NOMO-1 treated with dmso at 0.1 percent for 144 hours (cell line): ENCODE data around the gene SLC35B2.

Experiments used
- DNase-seq: peaks from one replicate; lab custom pipeline; 2025; ENCODE audit not compliant: unreplicated experiment; lab: John Stamatoyannopoulos, UW

Gene SLC35B2

GRCh38 chr6:44224029-44224964 is 33.0 kb downstream of the SLC35B2 start:
- DNase-seq = no peak

GRCh38 chr6:44223319-44224028 is 33.9 kb downstream of the SLC35B2 start, which contains the start of gene SLC29A1:
TSS of gene SLC29A1 (plus strand) at chr6:44223595. CDS start at chr6:44227314, 3,719 bp downstream.
- DNase-seq = peak; percentile 69

GRCh38 chr6:44222486-44223318 is 34.6 kb downstream of the SLC35B2 start:
- DNase-seq = no peak

- DNase-seq = no peak
Measured at GRCh38 chr6:44221961-44222335, 35.4 kb downstream of the SLC35B2 start.

GRCh38 chr6:44221291-44221960 is 35.9 kb downstream of the SLC35B2 start:
- DNase-seq = peak; percentile 66

GRCh38 chr6:44220913-44221290 is 36.4 kb downstream of the SLC35B2 start:
- DNase-seq = no peak

- DNase-seq = no peak
Measured at GRCh38 chr6:44219815-44220784, 37.2 kb downstream of the SLC35B2 start.

- DNase-seq = peak; percentile 61
Measured at GRCh38 chr6:44219053-44219814, 38.1 kb downstream of the SLC35B2 start.

- DNase-seq = no peak
Measured at GRCh38 chr6:44217332-44218143, 39.8 kb downstream of the SLC35B2 start.

- DNase-seq = no peak
Measured at GRCh38 chr6:44216677-44217331, 40.5 kb downstream of the SLC35B2 start, which contains the start of gene MYMX. TSS of gene MYMX (plus strand) at chr6:44216926. CDS start at chr6:44217472, 546 bp downstream.

GRCh38 chr6:44214307-44214706 is 43.0 kb downstream of the SLC35B2 start:
- DNase-seq = no peak

- peak; percentile 48 for DNase-seq
Measured at GRCh38 chr6:44211284-44211683, 46.0 kb downstream of the SLC35B2 start.

GRCh38 chr6:44207966-44208365 is 49.4 kb downstream of the SLC35B2 start:
- no peak for DNase-seq
